Measurements from ENCODE around the gene GBF1. TPM values are rescaled to one million over a fixed set of nuclear protein-coding genes. Genes with fewer than 3 reads are reported as not detected.
"Not testable (repeated sequence)": the region's sequence is repeated elsewhere in the genome, so short reads cannot be mapped to it uniquely, and the experiment has no call there.

The GBF1 gene
- total and polyA plus RNA-seq, 7 experiments from 2014 or later, result 8.5 to 47.2 (median 37.2) TPM

GRCh38 chr10:102208311-102209035, 36.9 kb upstream of the GBF1 start:
- H3K4me3 Mint-ChIP-seq, result no peak overlapping the region

GRCh38 chr10:102211615-102212299, 33.6 kb upstream of the GBF1 start:
- ChIA-PET POLR2A (no interaction called here), CTCF (no interaction called here)
- peaks cover 0 to 4% (median 0%) of the 10 kb centered on the region in 5 donors for H3K36me3 Mint-ChIP-seq
- Histone ChIP-seq H3K4me1 (ENCODE audit: control insufficient read depth in 2 of 2, insufficient read depth in 2 of 2, low read length in 2 of 2) (no peaks in the 10 kb centered on the region), H3K4me3 (ENCODE audit: low read length) (no peak overlapping the region), H3K9me3 (ENCODE audit: control insufficient read depth in 2 of 3, low read length in 3 of 3) (no peaks in the 10 kb centered on the region), H3K36me3 (ENCODE audit: control insufficient read depth in 2 of 3, insufficient read depth in 3 of 3, low read length in 3 of 3) (no peaks in the 10 kb centered on the region), H3K27me3 (ENCODE audit: control insufficient read depth in 2 of 2, insufficient read depth in 2 of 2, low read length in 2 of 2) (no peaks in the 10 kb centered on the region), H3K27ac (ENCODE audit: low read depth, low read length) (no peak overlapping the region)
- DNase-seq, result no peak
- intact Hi-C loops (cut with micrococcal nuclease), result no loop called here
- H3K9me3 Mint-ChIP-seq, result peaks cover 0 to 3% (median 0%) of the 10 kb centered on the region in 11 donors
- ATAC-seq, result no peak
- H3K27ac Mint-ChIP-seq, result no peak overlapping the region
- no peak overlapping the region for H3K4me3 Mint-ChIP-seq
- H3K27me3 Mint-ChIP-seq, result peaks cover 0 to 14% (median 0%) of the 10 kb centered on the region in 5 donors
- no peaks in the 10 kb centered on the region for H3K4me1 Mint-ChIP-seq

More at GRCh38 chr10:102208311-102209035, 36.9 kb upstream of the GBF1 start:
- Histone ChIP-seq H3K27ac (ENCODE audit: low read depth, low read length) (no peak overlapping the region), H3K9me3 (ENCODE audit: control insufficient read depth in 2 of 3, low read length in 3 of 3) (peaks cover 0 to 10% (median 0%) of the 10 kb centered on the region in 3 experiments), H3K4me1 (ENCODE audit: control insufficient read depth in 2 of 2, insufficient read depth in 2 of 2, low read length in 2 of 2) (no peaks in the 10 kb centered on the region), H3K27me3 (ENCODE audit: control insufficient read depth in 2 of 2, insufficient read depth in 2 of 2, low read length in 2 of 2) (no peaks in the 10 kb centered on the region), H3K36me3 (ENCODE audit: control insufficient read depth in 2 of 3, insufficient read depth in 3 of 3, low read length in 3 of 3) (no peaks in the 10 kb centered on the region), H3K4me3 (ENCODE audit: low read length) (no peak overlapping the region)
- POLR2A ChIA-PET, result no interaction called here
- H3K9me3 Mint-ChIP-seq, result peaks cover 0 to 13% (median 5%) of the 10 kb centered on the region in 11 donors
- H3K27me3 Mint-ChIP-seq, result peaks cover 0 to 7% (median 0%) of the 10 kb centered on the region in 5 donors
- no peak for ATAC-seq
- H3K4me1 Mint-ChIP-seq, result no peaks in the 10 kb centered on the region
- no peak for DNase-seq
- CTCF ChIA-PET, result no interaction called here
- intact Hi-C loops (cut with micrococcal nuclease), result no loop called here
- H3K36me3 Mint-ChIP-seq, result peaks cover 0 to 4% (median 2%) of the 10 kb centered on the region in 5 donors
- peak overlapping the region in 1 of 9 donors; percentile 30 for H3K27ac Mint-ChIP-seq

- H3K4me1 Mint-ChIP-seq; H3K4me3 ChIP-seq (ENCODE audit: low read length); H3K4me3 Mint-ChIP-seq; H3K27ac Mint-ChIP-seq; H3K27ac ChIP-seq (ENCODE audit: low read depth, low read length); H3K36me3 ChIP-seq (ENCODE audit: control insufficient read depth in 2 of 3, insufficient read depth in 3 of 3, low read length in 3 of 3); H3K36me3 Mint-ChIP-seq; intact Hi-C loops (cut with micrococcal nuclease); H3K4me1 ChIP-seq (ENCODE audit: control insufficient read depth in 2 of 2, insufficient read depth in 2 of 2, low read length in 2 of 2); DNase-seq; CTCF ChIA-PET; H3K27me3 ChIP-seq (ENCODE audit: control insufficient read depth in 2 of 2, insufficient read depth in 2 of 2, low read length in 2 of 2); H3K9me3 Mint-ChIP-seq; H3K9me3 ChIP-seq (ENCODE audit: control insufficient read depth in 2 of 3, low read length in 3 of 3); POLR2A ChIA-PET; ATAC-seq: not testable (repeated sequence)
- H3K27me3 Mint-ChIP-seq, result peaks cover 0 to 21% (median 0%) of the 10 kb centered on the region in 5 donors
Measured at GRCh38 chr10:102213599-102213998, 31.7 kb upstream of the GBF1 start.

GRCh38 chr10:102219370-102219769, 26.0 kb upstream of the GBF1 start:
- intact Hi-C loops (cut with micrococcal nuclease), result no loop called here
- H3K9me3 ChIP-seq (ENCODE audit: control insufficient read depth in 2 of 3, low read length in 3 of 3), result no peaks in the 10 kb centered on the region
- ATAC-seq (no peak), DNase-seq (no peak)
- no peaks in the 10 kb centered on the region for H3K36me3 ChIP-seq (ENCODE audit: control insufficient read depth in 2 of 3, insufficient read depth in 3 of 3, low read length in 3 of 3)
- H3K36me3 Mint-ChIP-seq, result peaks cover 0 to under 1% (median 0%) of the 10 kb centered on the region in 5 donors
- H3K9me3 Mint-ChIP-seq, result peaks cover 0 to 1% (median 0%) of the 10 kb centered on the region in 11 donors
- POLR2A ChIA-PET, result no interaction called here
- no peak overlapping the region for H3K4me3 Mint-ChIP-seq
- no peak overlapping the region for H3K27ac ChIP-seq (ENCODE audit: low read depth, low read length)
- H3K4me1 Mint-ChIP-seq, result no peaks in the 10 kb centered on the region
- no peaks in the 10 kb centered on the region for H3K27me3 ChIP-seq (ENCODE audit: control insufficient read depth in 2 of 2, insufficient read depth in 2 of 2, low read length in 2 of 2)
- H3K27me3 Mint-ChIP-seq, result peaks cover 0 to 37% (median 3%) of the 10 kb centered on the region in 5 donors
- no peak overlapping the region for H3K27ac Mint-ChIP-seq
- CTCF ChIA-PET, result interaction anchor here (0.6 to 1.6 kb wide), 2 partner anchors 11 to 352 kb away, joined by 4 to 5 read pairs; no protein-coding TSS in a partner anchor
- no peak overlapping the region for H3K4me3 ChIP-seq (ENCODE audit: low read length)
- H3K4me1 ChIP-seq (ENCODE audit: control insufficient read depth in 2 of 2, insufficient read depth in 2 of 2, low read length in 2 of 2), result no peaks in the 10 kb centered on the region

GRCh38 chr10:102220612-102221011, 24.7 kb upstream of the GBF1 start:
- H3K36me3 Mint-ChIP-seq, result no peaks in the 10 kb centered on the region
- H3K27ac ChIP-seq (ENCODE audit: low read depth, low read length), result no peak overlapping the region
- H3K4me1 Mint-ChIP-seq, result peaks cover under 1 to 2% (median 1%) of the 10 kb centered on the region in 7 donors
- no peaks in the 10 kb centered on the region for H3K36me3 ChIP-seq (ENCODE audit: control insufficient read depth in 2 of 3, insufficient read depth in 3 of 3, low read length in 3 of 3)
- H3K4me1 ChIP-seq (ENCODE audit: control insufficient read depth in 2 of 2, insufficient read depth in 2 of 2, low read length in 2 of 2), result peaks cover 0 to under 1% of the 10 kb centered on the region in 2 donors
- no peak overlapping the region for H3K4me3 Mint-ChIP-seq
- no peaks in the 10 kb centered on the region for H3K9me3 Mint-ChIP-seq
- CTCF ChIA-PET, result interaction anchor here (1.1 kb wide), 1 partner anchor 9 kb away, joined by 5 read pairs; no protein-coding TSS in a partner anchor
- no peaks in the 10 kb centered on the region for H3K9me3 ChIP-seq (ENCODE audit: control insufficient read depth in 2 of 3, low read length in 3 of 3)
- intact Hi-C loops (cut with micrococcal nuclease), result no loop called here
- ATAC-seq (no peak), DNase-seq (no peak)
- H3K27ac Mint-ChIP-seq, result no peak overlapping the region
- H3K27me3 Mint-ChIP-seq, result peaks cover 0 to 36% (median 3%) of the 10 kb centered on the region in 5 donors
- H3K27me3 ChIP-seq (ENCODE audit: control insufficient read depth in 2 of 2, insufficient read depth in 2 of 2, low read length in 2 of 2), result no peaks in the 10 kb centered on the region
- no peak overlapping the region for H3K4me3 ChIP-seq (ENCODE audit: low read length)
- POLR2A ChIA-PET, result interaction anchor here (0.6 kb wide), 1 partner anchor 27 kb away, joined by 3 read pairs; no protein-coding TSS in a partner anchor

- ChIA-PET CTCF (no interaction called here), POLR2A (no interaction called here)
- Mint-ChIP-seq H3K4me3 (no peak overlapping the region), H3K27me3 (peaks cover 15 to 50% (median 18%) of the 10 kb centered on the region in 5 donors), H3K27ac (no peak overlapping the region), H3K9me3 (no peaks in the 10 kb centered on the region), H3K4me1 (peaks cover 13 to 18% (median 14%) of the 10 kb centered on the region in 7 donors), H3K36me3 (no peaks in the 10 kb centered on the region)
- Histone ChIP-seq H3K36me3 (ENCODE audit: control insufficient read depth in 2 of 3, insufficient read depth in 3 of 3, low read length in 3 of 3) (no peaks in the 10 kb centered on the region), H3K4me1 (ENCODE audit: control insufficient read depth in 2 of 2, insufficient read depth in 2 of 2, low read length in 2 of 2) (peaks cover 13 to 15% of the 10 kb centered on the region in 2 donors), H3K27ac (ENCODE audit: low read depth, low read length) (no peak overlapping the region), H3K4me3 (ENCODE audit: low read length) (no peak overlapping the region), H3K27me3 (ENCODE audit: control insufficient read depth in 2 of 2, insufficient read depth in 2 of 2, low read length in 2 of 2) (peaks cover 0 to under 1% of the 10 kb centered on the region in 2 donors), H3K9me3 (ENCODE audit: control insufficient read depth in 2 of 3, low read length in 3 of 3) (no peaks in the 10 kb centered on the region)
- intact Hi-C loops (cut with micrococcal nuclease), result no loop called here
- DNase-seq, result no peak
- ATAC-seq, result no peak
Measured at GRCh38 chr10:102222797-102223196, 22.5 kb upstream of the GBF1 start.

Measured in naive thymus-derived CD4-positive, alpha-beta T cell (primary cell).